ENCODE results near the gene FAM222B.
"Not testable (repeated sequence)": the region's sequence is repeated elsewhere in the genome, so short reads cannot be mapped to it uniquely, and the experiment has no call there.

Gene FAM222B, protein sequence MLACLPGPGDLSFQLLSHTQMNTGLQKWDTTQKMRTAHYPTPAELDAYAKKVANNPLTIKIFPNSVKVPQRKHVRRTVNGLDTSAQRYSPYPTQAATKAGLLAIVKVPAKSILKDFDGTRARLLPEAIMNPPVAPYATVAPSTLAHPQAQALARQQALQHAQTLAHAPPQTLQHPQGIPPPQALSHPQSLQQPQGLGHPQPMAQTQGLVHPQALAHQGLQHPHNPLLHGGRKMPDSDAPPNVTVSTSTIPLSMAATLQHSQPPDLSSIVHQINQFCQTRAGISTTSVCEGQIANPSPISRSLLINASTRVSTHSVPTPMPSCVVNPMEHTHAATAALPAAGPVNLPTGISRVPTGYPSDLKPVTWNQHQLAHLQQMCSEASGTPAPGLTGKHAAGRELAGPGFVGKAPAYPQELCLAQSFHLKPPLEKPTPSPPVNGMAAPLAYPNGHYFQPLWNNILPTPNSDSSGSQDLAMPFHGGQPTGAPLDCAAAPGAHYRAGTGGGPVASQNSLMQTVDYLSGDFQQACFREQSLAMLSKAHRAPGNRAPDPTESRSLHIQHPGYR

GRCh38 chr17:28842282-28843012 lies at the start of gene FAM222B:
TSS of gene FAM222B (minus strand) at chr17:28842790. CDS start at chr17:28766667, 76,123 bp downstream.
- peak; percentile 69 to 72 for DNase-seq

GRCh38 chr17:28892024-28892423 lies 49.4 kb upstream of the FAM222B start:
- DNase-seq, result no peak

DNA sequence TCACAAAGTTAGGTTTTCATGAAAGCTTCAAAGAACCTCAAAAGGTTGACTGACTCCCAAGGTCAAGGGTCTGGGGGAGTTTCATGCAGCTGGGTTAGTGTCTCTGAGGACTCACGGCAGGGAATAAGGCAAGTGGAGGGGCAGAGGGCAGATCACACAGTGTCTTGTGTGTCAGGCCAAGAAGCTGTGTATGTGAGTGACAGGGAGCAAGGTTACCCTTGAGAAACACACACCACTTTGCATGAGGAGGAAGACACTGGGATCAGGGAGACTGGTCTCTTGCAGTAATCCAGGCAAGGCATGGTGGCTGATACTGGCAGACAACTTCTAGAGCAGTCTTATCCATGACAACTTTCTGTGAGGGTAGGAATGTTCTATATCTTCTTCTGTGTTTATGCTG lies 48.6 kb upstream of the FAM222B start:
- no peak for DNase-seq

DNA sequence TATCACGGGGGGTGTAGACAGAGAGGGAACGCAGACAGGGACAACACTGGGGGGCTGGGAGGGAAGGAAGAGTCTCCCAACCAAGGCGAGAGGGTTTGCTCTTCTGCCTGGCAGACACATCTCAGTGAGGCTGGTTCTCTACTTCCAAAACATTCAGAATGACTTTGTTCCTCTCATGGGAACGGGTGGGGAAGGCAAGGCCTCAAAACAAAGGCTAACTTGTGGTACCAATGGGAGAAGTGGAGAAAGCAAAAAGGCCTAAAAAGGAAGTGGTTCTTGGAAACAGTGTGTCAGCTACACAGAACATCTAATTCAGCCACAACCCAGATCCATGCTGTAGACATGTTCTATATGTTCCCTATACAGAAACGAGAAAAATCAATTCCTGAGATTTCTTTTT lies 47.4 kb upstream of the FAM222B start:
- DNase-seq, result no peak

DNA sequence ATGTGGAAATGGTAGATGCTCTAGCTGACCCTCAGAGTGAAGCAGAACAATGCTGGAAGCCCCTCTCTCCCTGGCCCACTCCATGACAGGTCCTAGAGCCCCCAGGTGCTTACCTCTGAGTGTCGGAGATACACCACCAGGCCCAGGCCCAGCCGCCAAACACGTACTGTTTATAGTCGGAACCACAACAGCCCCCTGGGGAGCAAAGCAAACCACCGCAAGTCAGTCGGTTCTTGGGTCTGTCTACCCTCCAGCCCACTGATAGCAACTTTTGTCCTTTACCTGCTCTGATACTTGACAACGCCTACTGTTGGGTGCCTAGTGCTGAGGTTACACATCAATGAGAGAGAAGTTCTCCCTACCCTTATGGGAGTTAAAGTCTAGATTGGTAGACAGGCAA lies 46.2 kb upstream of the FAM222B start:
- no peak for DNase-seq

GRCh38 chr17:28887871-28888471 lies 45.4 kb upstream of the FAM222B start:
- no peak for DNase-seq

DNA sequence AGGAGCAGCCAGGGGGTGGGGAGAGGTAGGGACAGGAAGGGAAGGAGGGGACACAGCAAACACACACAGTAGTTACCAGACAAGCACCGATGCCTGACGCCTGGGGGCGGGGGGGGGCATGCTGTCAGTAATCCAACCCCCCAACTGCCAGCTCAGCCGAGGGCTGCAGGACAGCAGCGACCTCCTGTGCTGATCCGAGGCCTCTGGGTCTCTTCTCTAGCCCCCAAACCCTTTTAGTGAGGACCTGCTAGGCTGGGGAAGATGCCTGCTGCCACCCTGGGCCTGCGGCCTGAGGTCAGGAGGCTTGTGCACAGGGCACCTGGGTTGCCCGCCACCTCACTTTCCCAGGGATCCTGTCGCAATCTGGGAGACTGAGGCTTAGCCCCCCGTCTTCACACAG lies 43.4 kb upstream of the FAM222B start:
- DNase-seq, result no peak

GRCh38 chr17:28885363-28885762 lies 42.8 kb upstream of the FAM222B start:
- no peak for DNase-seq

DNA sequence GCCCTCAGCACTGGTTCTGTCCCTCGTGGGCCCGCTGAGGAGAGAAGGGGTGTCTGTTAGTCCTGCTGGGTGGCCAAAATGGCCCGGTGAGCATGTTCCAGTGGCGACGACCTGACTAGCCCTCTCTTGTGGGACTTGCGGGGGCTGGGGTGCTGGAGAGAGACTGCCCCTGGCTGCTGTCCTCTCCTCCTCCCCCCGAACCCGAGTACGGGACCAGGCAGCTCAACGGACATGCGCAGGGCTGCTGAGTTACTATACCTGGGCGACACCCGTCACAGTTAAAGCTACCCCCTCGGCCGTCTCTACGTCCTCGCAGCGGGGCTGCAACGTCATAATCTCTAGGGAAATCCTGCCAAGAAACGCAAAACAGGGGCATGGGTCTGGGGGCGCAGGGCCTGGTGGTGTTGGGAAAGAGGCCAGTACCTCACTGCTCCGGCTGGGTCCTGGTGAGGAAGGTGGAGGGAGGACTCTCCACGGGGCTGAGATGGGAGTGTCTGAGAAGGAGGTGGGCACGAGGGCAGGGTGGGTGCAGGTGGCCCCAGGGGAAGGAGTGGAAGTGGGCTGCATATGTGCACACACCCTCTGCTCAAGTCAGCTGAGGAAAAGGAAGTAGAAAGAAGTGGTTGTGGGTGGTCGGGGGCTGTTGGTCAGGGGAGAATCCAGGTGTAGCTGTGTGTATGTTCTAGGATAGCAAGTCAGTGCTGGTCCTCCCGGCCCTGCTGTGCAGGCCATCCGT lies 41.5 kb upstream of the FAM222B start:
- DNase-seq, result no peak

DNA sequence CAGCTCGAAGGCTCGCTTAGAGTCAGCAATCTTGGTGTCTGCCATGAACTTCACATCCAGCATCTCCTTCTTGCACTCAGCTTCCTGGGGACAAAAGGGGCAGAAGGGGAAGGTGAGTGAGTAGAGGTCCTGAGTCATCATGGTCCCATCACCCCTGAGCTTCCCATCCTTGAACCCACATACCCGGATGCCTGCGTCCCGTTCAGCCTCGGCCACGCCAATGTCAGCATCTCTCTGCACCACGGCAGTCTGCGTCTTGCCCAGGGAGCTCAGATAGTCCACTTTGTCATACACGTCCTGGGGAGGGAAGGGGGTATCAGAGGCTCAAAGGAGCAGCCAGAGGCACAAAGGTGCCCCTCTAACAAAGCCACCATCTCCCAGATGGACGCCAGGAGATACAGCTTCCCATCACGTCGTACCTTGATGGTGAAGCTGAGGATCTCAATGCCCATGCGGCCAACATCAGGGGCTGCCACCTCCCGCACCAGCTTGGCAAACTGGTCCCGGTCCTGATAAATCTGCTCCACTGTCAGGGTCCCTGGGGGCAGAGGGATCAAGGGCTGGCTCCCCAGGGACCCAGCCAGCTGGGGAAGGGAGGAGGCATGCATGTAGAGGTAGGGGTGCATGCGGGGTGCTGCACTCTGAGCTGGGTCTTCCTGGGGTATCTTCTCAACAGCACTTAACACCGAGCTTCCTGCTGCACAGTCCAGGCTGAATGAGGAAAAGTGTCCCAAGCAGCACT lies 39.7 kb upstream of the FAM222B start:
- DNase-seq, result no peak

GRCh38 chr17:28881533-28882056 lies 39.0 kb upstream of the FAM222B start:
- DNase-seq, result no peak

GRCh38 chr17:28880572-28880945 lies 38.0 kb upstream of the FAM222B start:
- DNase-seq, result no peak

DNA sequence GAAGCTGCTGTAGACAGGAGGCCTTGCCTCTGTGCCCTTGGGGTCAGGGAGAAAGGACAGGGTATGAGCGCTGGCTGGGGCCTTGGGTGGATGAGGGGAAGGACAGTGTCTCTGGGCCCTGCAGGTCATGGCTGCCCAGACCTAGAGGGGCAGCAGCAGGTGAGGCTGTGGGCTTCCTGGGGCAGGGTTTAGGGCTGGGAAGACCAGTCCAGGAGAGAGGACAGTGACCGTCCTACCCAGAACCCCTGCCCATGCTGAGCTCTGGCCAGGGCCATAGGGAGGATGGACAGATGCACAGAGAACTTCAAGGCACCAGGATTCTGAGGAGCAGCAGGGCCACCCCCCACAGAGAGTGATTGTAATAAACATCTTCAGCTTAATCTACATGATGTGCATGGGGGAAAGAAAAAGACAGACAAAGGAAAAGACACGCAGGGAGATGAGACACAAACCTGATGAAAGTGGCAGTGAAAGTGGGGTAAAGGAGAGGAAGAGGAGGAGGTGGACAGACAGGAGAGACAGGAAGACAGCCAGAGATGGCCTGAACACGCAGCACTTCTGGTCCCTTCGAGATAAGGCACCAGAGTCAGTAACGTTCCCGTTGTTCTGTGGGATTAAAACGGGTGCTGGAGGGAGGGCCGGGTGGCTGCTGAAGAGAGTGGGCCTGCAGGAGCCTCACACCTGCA lies 37.4 kb upstream of the FAM222B start:
- no peak for DNase-seq

- peak in 1 of 2 experiments; percentile 15 for DNase-seq
These were observed 36.4 kb upstream of the FAM222B start for GRCh38 chr17:28878981-28879380.

DNA sequence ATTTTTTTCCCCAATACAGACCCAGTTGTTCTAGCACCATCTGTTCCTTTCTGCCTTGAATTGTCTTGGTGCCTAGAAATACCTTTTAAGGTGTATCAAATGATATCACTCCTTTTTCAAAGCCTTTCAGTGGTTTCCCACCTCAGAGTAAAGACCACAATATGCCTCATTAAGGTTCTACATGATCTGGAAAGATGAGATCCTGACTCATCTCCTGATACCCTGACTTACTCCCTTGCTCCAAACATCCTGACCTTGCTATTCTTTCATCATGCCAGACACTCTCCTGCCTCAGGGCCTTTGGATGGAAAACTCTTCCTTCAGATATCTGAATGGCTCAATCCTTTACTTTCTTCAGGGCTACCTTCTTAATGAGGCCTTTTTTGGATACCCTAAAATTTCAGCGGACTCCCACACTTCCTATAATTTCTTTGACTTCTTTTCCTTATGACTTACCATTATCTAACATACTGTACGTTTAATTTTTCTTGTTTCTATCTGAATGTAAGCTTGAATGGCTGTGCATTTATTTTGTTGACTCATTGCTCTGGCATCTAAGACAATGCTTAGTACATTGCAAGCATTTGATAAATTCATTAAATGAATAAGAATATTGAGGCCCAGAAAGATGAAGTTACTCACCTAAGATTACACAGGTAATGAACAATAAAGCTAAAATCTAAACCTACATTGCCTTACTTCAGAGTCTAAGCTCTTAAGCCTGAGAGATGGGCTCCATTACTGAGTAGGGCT lies 35.7 kb upstream of the FAM222B start:
- no peak for DNase-seq

GRCh38 chr17:28877150-28877711 lies 34.6 kb upstream of the FAM222B start:
- DNase-seq, result not testable (repeated sequence)

- DNase-seq, result no peak
These were observed 33.4 kb upstream of the FAM222B start for GRCh38 chr17:28875848-28876550.

DNA sequence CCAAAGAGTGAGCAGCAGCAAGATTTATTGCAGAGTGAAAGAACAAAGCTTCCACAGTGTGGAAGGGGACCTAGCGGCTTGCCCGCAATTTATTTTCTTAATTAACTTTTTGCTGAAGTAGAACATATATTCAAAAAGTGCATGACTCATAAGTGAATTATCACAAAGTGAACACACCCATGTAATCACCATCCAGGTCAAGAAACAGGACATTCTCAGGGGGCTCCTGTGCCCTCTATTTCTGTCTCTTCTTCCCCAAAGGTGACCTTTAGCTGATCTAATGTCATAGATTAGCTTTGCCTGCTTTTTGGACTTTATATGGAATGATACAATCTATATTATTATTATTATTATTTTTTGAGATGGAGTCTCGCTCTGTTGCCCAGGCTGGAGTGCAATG lies 32.2 kb upstream of the FAM222B start:
- no peak for DNase-seq

DNA sequence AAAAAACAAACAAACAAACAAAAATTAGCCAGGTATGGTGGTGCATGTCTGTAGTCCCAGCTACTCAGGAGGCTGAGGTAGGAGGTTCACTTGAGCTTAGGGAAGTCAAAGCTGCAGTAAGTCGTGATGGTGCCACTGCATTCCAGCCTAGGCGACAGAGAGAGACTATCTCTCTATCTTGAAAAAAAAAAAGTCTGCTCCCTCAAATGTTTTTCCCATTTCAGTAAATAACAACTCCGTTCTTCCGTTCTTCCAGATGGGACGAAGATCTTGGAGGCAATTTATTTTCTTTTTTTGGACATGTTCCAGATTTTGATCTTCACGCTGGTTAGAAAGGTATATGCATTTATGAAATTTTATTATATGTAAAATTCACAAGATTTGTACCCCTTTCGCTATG lies 31.2 kb upstream of the FAM222B start:
- no peak for DNase-seq

Measured in NCI-H187 (cell line).